SK-N-MC (cell line): ENCODE data around the gene GALNT9.

Experiments used
- EZH2 ChIP-seq: fragments of 200-600 bp; sonication (generic); IDR thresholded peaks from one replicate; pipeline ENCODE4 v1.6.1; 2017; ENCODE audit warnings: antibody characterized with exemption
- FOXP2 ChIP-seq: optimal IDR thresholded peaks from 2 replicates; pipeline ENCODE3; 2011; ENCODE audit warnings: mild to moderate bottlenecking, moderate library complexity; ENCODE audit not compliant: insufficient read depth; ENCODE audit errors: extremely low read length, control extremely low read depth
- POLR2AphosphoS5 ChIP-seq: IDR thresholded peaks from 2 replicates; pipeline ENCODE4 v1.6.1; 2012; ENCODE audit warnings: mild to moderate bottlenecking, low read depth, low read length, borderline replicate concordance

DNA sequence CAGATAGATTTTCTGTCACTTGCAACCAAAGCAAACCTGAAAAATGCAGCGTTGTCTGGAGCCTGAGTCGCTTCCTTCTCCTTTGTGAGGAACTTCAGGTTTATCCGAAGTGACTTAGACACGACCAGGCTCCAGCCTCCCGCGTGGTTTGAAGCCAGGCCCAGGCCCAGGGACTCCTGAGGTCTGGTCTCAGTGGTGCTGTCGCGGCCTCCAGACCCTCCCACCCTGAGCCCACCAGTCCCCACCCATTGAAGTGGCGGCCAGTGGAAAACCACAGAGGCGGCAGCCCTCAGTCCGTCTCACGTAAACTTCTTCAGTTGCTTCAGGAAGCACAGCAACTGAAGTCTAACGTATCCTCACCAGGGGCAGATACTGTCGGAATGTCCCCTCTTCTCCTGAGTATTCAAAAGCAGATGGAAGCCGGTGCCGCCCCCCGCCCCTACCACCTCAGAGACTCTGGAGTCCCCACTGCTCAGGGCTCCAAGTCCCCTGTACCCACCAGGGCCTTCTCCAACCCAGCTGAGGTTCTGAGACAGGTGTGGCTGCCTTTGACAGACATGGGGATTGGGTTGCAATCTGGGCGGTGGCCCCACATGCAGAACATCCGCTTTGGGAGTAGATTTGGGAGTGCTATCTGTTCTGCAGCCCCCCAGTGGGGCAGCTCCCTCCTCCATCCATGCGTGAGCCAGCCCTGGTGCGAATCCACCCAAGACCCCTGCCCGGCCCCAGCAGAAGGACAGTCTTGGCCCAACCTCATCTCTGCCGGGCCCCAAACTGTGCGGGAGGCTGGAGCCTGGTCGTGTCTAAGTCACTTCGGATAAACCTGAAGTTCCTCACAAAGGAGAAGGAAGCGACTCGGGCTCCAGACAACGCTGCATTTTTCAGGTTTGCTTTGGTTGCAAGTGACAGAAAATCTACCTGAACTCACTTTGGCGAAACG is 26.6 kb upstream of the GALNT9 start:
- TF ChIP-seq POLR2AphosphoS5, result no peak
- no peak for TF ChIP-seq EZH2
- no peak for TF ChIP-seq FOXP2
